ENCODE data around the gene DPP6. TPM values are rescaled to one million over a fixed set of nuclear protein-coding genes. Genes with fewer than 3 reads are reported as not detected.
A peak's percentile ranks its signal among the peaks of the same experiment; 100 is the strongest.
"Not testable (repeated sequence)": the region's sequence is repeated elsewhere in the genome, so short reads cannot be mapped to it uniquely, and the experiment has no call there.

The DPP6 gene
- total and polyA plus RNA-seq, 2 of the 8 experiments (the other 6 are each of a cell fraction or from before 2014, with no cell fraction given), result 4.7 to 6.8 TPM

DNA sequence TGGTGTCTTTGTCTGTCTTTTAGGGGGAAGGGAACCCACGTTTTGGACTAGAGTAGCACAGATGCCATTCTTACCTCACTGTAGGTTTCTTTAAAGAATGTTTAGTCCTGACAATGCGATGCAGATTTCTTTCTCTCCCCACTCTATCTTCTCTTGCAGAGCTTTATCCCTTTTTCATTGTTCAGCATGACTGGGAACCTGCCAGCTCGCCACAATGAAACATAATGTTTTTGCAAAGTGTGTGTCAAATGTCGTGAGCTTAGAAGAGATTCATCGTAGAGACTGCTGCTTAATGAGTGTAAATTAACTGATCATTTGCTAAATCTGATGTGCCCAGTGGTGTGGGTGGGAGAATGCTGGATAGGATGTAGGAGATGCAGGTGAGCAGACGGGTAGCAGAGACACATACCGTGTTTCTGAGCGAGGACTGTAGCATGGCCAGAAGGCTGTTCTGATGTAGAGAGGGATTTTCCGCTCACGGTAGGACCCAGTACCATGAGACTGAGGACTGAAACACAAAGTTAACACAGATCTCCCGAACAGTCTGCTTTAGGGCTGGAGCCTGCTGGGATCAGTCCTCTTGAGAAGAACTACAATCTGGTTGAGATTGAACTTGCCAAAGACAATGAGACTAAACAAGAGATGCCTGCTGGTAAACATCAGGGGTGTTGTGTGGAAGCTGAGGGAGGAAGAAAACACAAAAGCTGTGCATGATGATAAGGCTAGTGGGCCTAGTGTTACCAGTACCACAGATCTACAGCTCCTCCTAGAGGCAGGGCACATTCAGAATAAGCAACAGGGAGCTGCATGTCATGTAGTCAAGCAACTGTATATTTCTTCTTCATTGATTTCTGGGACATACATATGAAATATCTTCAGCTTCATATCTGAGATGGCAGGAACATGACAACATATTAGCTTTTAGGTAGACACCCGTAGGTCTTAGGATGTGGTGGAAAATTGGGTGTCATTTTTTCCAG is 65.5 kb downstream of the DPP6 start:
- H2AFZ ChIP-seq (ENCODE audit: low read length); H3K18ac ChIP-seq (ENCODE audit: extremely low read depth, low read length); H3K4ac ChIP-seq (replicated peaks; ENCODE audit: insufficient read length, low read depth, low read length); H3K27me3 ChIP-seq (replicated peaks in 1 of 4; ENCODE audit: control insufficient read depth in 3 of 4, extremely low read depth in 1 of 4, insufficient read depth in 3 of 4, low read length in 3 of 4); H4K91ac ChIP-seq (replicated peaks; ENCODE audit: insufficient read length, low read length); CTCF ChIA-PET (ENCODE audit: partially characterized antibody); H3K9ac ChIP-seq (replicated peaks in 1 of 4; ENCODE audit: extremely low read depth in 1 of 4, low read depth in 3 of 4, low read length in 3 of 4); H4K5ac ChIP-seq (ENCODE audit: insufficient read length, low read depth, low read length); H3K36me3 ChIP-seq (ENCODE audit: control insufficient read depth in 2 of 4, insufficient read depth in 4 of 4, low read length in 3 of 4); H2BK15ac ChIP-seq (ENCODE audit: low read length); H3K4me2 ChIP-seq (ENCODE audit: insufficient read depth in 1 of 2, low read depth in 2 of 2, low read length in 2 of 2); H3K9me3 ChIP-seq (ENCODE audit: insufficient read depth in 2 of 2, low read depth in 1 of 2, low read length in 1 of 2); H4K20me1 ChIP-seq (replicated peaks in 1 of 2; ENCODE audit: control insufficient read depth in 1 of 2, insufficient read depth in 2 of 2, low read length in 2 of 2); H3K4me1 ChIP-seq (replicated peaks in 1 of 4; ENCODE audit: control insufficient read depth in 3 of 4, insufficient read depth in 4 of 4, low read length in 3 of 4); H3K4me3 ChIP-seq (ENCODE audit: extremely low read depth in 1 of 4, insufficient read depth in 2 of 4, low read depth in 3 of 4, low read length in 4 of 4); POLR2A ChIA-PET (ENCODE audit: partially characterized antibody); H3K23ac ChIP-seq (ENCODE audit: insufficient read length); H2BK120ac ChIP-seq (replicated peaks; ENCODE audit: low read depth, low read length); H2BK20ac ChIP-seq (ENCODE audit: low read length); H4K8ac ChIP-seq (ENCODE audit: extremely low read depth, insufficient read depth, low read length); H3K27ac ChIP-seq (ENCODE audit: low read depth, low read length); DNase-seq (ENCODE audit: low read depth in 1 of 2, low spot score in 2 of 2); H3K79me2 ChIP-seq (ENCODE audit: control insufficient read depth in 1 of 2, insufficient read depth in 2 of 2, low read length in 2 of 2); H2BK12ac ChIP-seq (ENCODE audit: low read depth, low read length); H2BK5ac ChIP-seq (ENCODE audit: low read depth, low read length); H3K79me1 ChIP-seq (ENCODE audit: low read depth, low read length); H3K23me2 ChIP-seq (ENCODE audit: low read depth, low read length); H3K14ac ChIP-seq (ENCODE audit: insufficient read length); H3K56ac ChIP-seq (replicated peaks; ENCODE audit: insufficient read length, low read depth, low read length); H2AK5ac ChIP-seq (ENCODE audit: low read depth, low read length): not testable (repeated sequence)
- WGBS, 2 experiments (ENCODE audit: extremely low coverage in 1 of 2, insufficient coverage in 1 of 2, insufficient read length in 1 of 2, insufficient replicate concordance in 2 of 2, low coverage in 1 of 2, low lambda C conversion rate in 2 of 2, missing lambda C conversion rate in 1 of 2), result 72% methylated on average over 11 of the region's 12 CpGs; no CpG with 5 or more reads in 1 of the 2 experiments
- FAIRE-seq, result peak; percentile 99
